ENCODE measurements around the gene ZCCHC2. TPM values are rescaled to one million over a fixed set of nuclear protein-coding genes. Genes with fewer than 3 reads are reported as not detected.

Gene ZCCHC2
- total RNA-seq, 1 experiment from 2014 or later, result 12.4 TPM

- H3K23me2 ChIP-seq (ENCODE audit: insufficient read length, low read depth, low read length, poor library complexity, severe bottlenecking), result no peaks in the 10 kb centered on the region
- no peaks in the 10 kb centered on the region for H3K9me3 ChIP-seq (ENCODE audit: control insufficient read depth, low read depth, low read length)
- H3K27ac Mint-ChIP-seq, result no peak overlapping the region
- no peak for TF ChIP-seq CTCF (conservative IDR thresholded peaks at IDR 0.05)
- H3K14ac ChIP-seq (ENCODE audit: insufficient read depth, low read length), result no peak overlapping the region
- H3K36me3 Mint-ChIP-seq (ENCODE audit: insufficient read depth in 1 of 3, low read depth in 3 of 3), result peaks cover 0 to 12% (median 4%) of the 10 kb centered on the region in 3 experiments; a peak in 5 of 7 replicates
- peaks cover 19% of the 10 kb centered on the region for H3K27me3 Mint-ChIP-seq (ENCODE audit: low read depth)
- H3K4me2 ChIP-seq (ENCODE audit: insufficient read depth, insufficient read length, low read length), result no peak overlapping the region
- no peak overlapping the region for H4K91ac ChIP-seq (ENCODE audit: insufficient read length, low read depth, low read length)
- H3K23ac ChIP-seq (ENCODE audit: insufficient read length, low read depth, low read length), result no peak overlapping the region
- H3K18ac ChIP-seq (ENCODE audit: insufficient read length, low read depth, low read length), result no peak overlapping the region
- H2AK5ac ChIP-seq (ENCODE audit: insufficient read length, low read length), result no peak overlapping the region
- H3K27ac ChIP-seq (ENCODE audit: insufficient read length, low read depth, low read length), result no peak overlapping the region
- no peak overlapping the region for H4K8ac ChIP-seq (replicated peaks; ENCODE audit: insufficient read length, low read depth, low read length)
- no peaks in the 10 kb centered on the region for H3K4me1 ChIP-seq (ENCODE audit: insufficient read depth, low read length)
- H2BK120ac ChIP-seq (ENCODE audit: low read depth, low read length, poor library complexity, severe bottlenecking), result no peak overlapping the region
- no peak overlapping the region for H3T11ph ChIP-seq (ENCODE audit: low read length)
- H3K9ac ChIP-seq (ENCODE audit: extremely low read depth, insufficient read length, low read length), result no peak overlapping the region
- DNase-seq, result no peak
- no peak overlapping the region for H2BK5ac ChIP-seq (ENCODE audit: insufficient read length, low read length)
- no peaks in the 10 kb centered on the region for H3K79me2 ChIP-seq (ENCODE audit: insufficient read depth, low read length)
- H4K5ac ChIP-seq (ENCODE audit: insufficient read length, low read depth, low read length), result no peak overlapping the region
- H3K56ac ChIP-seq (ENCODE audit: insufficient read length, low read depth, low read length), result no peak overlapping the region
- WGBS (ENCODE audit: extremely low coverage, insufficient read length, low lambda C conversion rate), result no CpG with 5 or more reads among the region's 1 CpG
- H3K4ac ChIP-seq (ENCODE audit: low read depth, low read length), result no peak overlapping the region
- peaks cover 19 to 23% of the 10 kb centered on the region in 2 experiments for H3K9me3 Mint-ChIP-seq
- H2BK12ac ChIP-seq (ENCODE audit: insufficient read length, low read depth, low read length), result no peak overlapping the region
- no peak overlapping the region for H2BK20ac ChIP-seq (ENCODE audit: low read depth, low read length, poor library complexity, severe bottlenecking)
- H3K27me3 ChIP-seq (ENCODE audit: insufficient read depth, low read length), result no peaks in the 10 kb centered on the region; the same call in 1 of the 2 replicates
- H3K4me1 Mint-ChIP-seq, result peaks cover 2% of the 10 kb centered on the region in 2 experiments; a peak in 1 of 4 replicates
- H3K4me3 Mint-ChIP-seq, result no peak overlapping the region
- H2BK15ac ChIP-seq (ENCODE audit: low read depth, low read length), result no peak overlapping the region
- H3K79me1 ChIP-seq (ENCODE audit: insufficient read depth, low read depth, low read length, poor library complexity, severe bottlenecking), result no peaks in the 10 kb centered on the region
- no peaks in the 10 kb centered on the region for H4K20me1 ChIP-seq (ENCODE audit: control insufficient read depth, insufficient read depth, insufficient read length)
- H2AFZ ChIP-seq (ENCODE audit: low read length), result no peak overlapping the region
Observed at GRCh38 chr18:62516242-62516641, 6.6 kb upstream of the ZCCHC2 start.

Data from H9 (cell line).